HL-60/S4 treated with phorbol 12-myristate 13-acetate at 8.2 ng/mL for 4 days and 3 days (cell line): Measurements from ENCODE around the gene AMIGO3.
"Not testable (repeated sequence)": the region's sequence is repeated elsewhere in the genome, so short reads cannot be mapped to it uniquely, and the experiment has no call there.

ENCODE experiments used
- in situ Hi-C: fragments of 300-500 bp; cut with MboI; formaldehyde crosslinking; loops from 2 replicates; pipeline ENCODE4 v1.15.0; 2022; ENCODE audit warnings: low sequenced_read_pairs

The AMIGO3 gene

GRCh38 chr3:49689908-49690624 is 29.4 kb downstream of the AMIGO3 start:
- in situ Hi-C loops = not testable (repeated sequence)

- in situ Hi-C loops = no loop called here
Measured at GRCh38 chr3:49689046-49689907, 30.2 kb downstream of the AMIGO3 start, which contains the start of the genes MST1 and RNF123. Gene MST1 (minus strand): TSS chr3:49689474. CDS start chr3:49688691, 783 bp downstream. Gene RNF123 (plus strand): TSS chr3:49689557. CDS start chr3:49691166, 1,609 bp downstream.

GRCh38 chr3:49688338-49689045 is 31.0 kb downstream of the AMIGO3 start:
- in situ Hi-C loops = not testable (repeated sequence)

- in situ Hi-C loops = not testable (repeated sequence)
Measured at GRCh38 chr3:49687424-49687795, 32.1 kb downstream of the AMIGO3 start.

GRCh38 chr3:49686769-49687423 is 32.6 kb downstream of the AMIGO3 start:
- in situ Hi-C loops = not testable (repeated sequence)

- in situ Hi-C loops = not testable (repeated sequence)
Measured at GRCh38 chr3:49686346-49686745, 33.1 kb downstream of the AMIGO3 start.

- in situ Hi-C loops = not testable (repeated sequence)
Measured at GRCh38 chr3:49685846-49686245, 33.6 kb downstream of the AMIGO3 start.

GRCh38 chr3:49685103-49685502 is 34.4 kb downstream of the AMIGO3 start:
- in situ Hi-C loops = not testable (repeated sequence)

GRCh38 chr3:49684453-49684852 is 35.0 kb downstream of the AMIGO3 start:
- in situ Hi-C loops = not testable (repeated sequence)

GRCh38 chr3:49683162-49683561 is 36.3 kb downstream of the AMIGO3 start:
- in situ Hi-C loops = no loop called here

- in situ Hi-C loops = no loop called here
Measured at GRCh38 chr3:49681543-49681942, 37.9 kb downstream of the AMIGO3 start.

GRCh38 chr3:49681232-49681522 is 38.3 kb downstream of the AMIGO3 start:
- in situ Hi-C loops = no loop called here

- in situ Hi-C loops = no loop called here
Measured at GRCh38 chr3:49680493-49681231, 38.8 kb downstream of the AMIGO3 start.

- in situ Hi-C loops = no loop called here
Measured at GRCh38 chr3:49675912-49676311, 43.6 kb downstream of the AMIGO3 start.

GRCh38 chr3:49674497-49674983 is 44.9 kb downstream of the AMIGO3 start:
- in situ Hi-C loops = loop anchor here (25.0 kb wide), 1 partner anchor 112 kb away; the partner anchor contains the start of gene BSN

GRCh38 chr3:49673715-49674496 is 45.6 kb downstream of the AMIGO3 start, which contains the start of gene APEH:
Gene APEH (plus strand): TSS chr3:49674351. CDS start chr3:49674402, 51 bp downstream.
- in situ Hi-C loops = loop anchor here (25.0 kb wide), 1 partner anchor 112 kb away; the partner anchor contains the start of gene BSN

- in situ Hi-C loops = loop anchor here (25.0 kb wide), 1 partner anchor 111 kb away; the partner anchor contains the start of gene BSN
Measured at GRCh38 chr3:49673121-49673714, 46.3 kb downstream of the AMIGO3 start.
